ENCODE data around the gene PINLYP. TPM values are rescaled to one million over a fixed set of nuclear protein-coding genes. Genes with fewer than 3 reads are reported as not detected.

The PINLYP gene
- total and polyA plus RNA-seq, 9 of the 15 experiments (the other 6 are each of a cell fraction or from before 2014, with no cell fraction given) = 1.00 to 6.7 (median 2.2) TPM

DNA sequence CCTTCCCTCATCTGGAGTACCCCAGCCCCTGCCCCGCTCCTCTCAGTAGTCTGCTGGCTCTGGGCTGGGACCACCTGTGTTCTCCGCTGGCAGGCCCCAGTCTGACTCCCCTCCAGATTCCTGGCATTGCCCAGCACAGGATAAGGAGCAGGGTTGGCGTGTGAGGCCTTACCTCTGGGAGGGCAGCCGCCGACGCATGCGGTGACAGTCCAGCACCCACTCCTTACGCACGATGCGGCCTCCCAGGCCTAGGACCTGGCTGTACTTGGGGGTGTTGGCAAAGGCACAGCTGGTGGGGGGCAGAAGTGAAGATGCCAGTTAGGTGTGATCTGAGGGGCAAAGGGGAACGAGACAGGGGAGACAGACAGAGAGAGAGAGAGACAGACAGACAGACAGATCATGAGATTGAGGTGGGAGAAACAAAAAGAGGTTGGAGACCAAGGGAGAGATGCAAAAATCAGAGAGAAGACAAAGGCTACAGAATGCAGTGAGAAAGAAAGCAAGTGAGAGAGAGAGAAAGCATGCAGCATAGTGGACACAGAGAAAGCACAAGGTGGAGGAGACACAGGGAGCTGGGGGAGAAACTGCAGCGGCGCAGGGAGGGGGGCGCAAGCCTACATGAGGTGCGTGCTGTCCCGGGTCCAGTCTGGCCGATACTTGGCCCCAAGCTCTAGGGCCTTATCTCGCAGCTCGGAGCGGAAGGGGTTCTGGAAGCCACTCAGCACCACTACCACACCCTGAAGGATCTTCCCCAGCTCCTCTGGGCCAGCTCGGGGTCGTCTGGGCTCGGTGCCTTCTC is 24.0 kb upstream of the PINLYP start:
- WGBS (ENCODE audit: insufficient coverage, low coverage, missing lambda C conversion rate) = 89% methylated on average over 22 of the region's 23 CpGs
- FAIRE-seq = no peak
- Histone ChIP-seq H2AFZ (ENCODE audit: low read depth, low read length) (no peak overlapping the region), H3K9me3 (replicated peaks; ENCODE audit: control insufficient read depth, insufficient read depth, low read depth, low read length) (no peaks in the 10 kb centered on the region), H3K4me1 (replicated peaks in 1 of 2; ENCODE audit: control insufficient read depth in 2 of 2, insufficient read depth in 2 of 2, low read length in 2 of 2) (peaks cover 0 to 8% of the 10 kb centered on the region in 2 experiments; a peak in 2 of 5 replicates), H3K4me3 (no peak overlapping the region), H4K20me1 (replicated peaks; ENCODE audit: control insufficient read depth, insufficient read depth, low read length) (no peaks in the 10 kb centered on the region), H3K9ac (ENCODE audit: insufficient read depth in 1 of 2, low read depth in 2 of 2, low read length in 2 of 2) (peak overlapping the region in 1 of 2 experiments; percentile 67; a peak in 1 of 4 replicates), H3K9me1 (ENCODE audit: control insufficient read depth, insufficient read depth, low read length) (no peaks in the 10 kb centered on the region), H3K27ac (ENCODE audit: extremely low read depth, low read depth, low read length) (no peak overlapping the region), H3K27me3 (ENCODE audit: control insufficient read depth in 2 of 2, insufficient read depth in 2 of 2, low read length in 2 of 2) (no peaks in the 10 kb centered on the region), H3K4me2 (ENCODE audit: insufficient read depth, low read length) (no peak overlapping the region), H3K36me3 (ENCODE audit: control insufficient read depth, insufficient read depth, low read length) (peaks cover 56% of the 10 kb centered on the region; the same call in 2 of the 3 replicates), H3K79me2 (ENCODE audit: control insufficient read depth, insufficient read depth, low read length) (no peaks in the 10 kb centered on the region)
- intact Hi-C loops (cut with micrococcal nuclease) (loop anchor here (10.0 kb wide), 1 partner anchor 73 kb away; no protein-coding TSS in a partner anchor), in situ Hi-C loops (cut with MboI) (no loop called here)
- no TSS peak for BruUV-seq (replicated peaks)
- TF ChIP-seq BDP1 (IDR thresholded peaks at IDR 0.05; ENCODE audit: insufficient read depth, insufficient read length) (no peak), CREBBP (IDR thresholded peaks at IDR 0.05; ENCODE audit: low read depth, low read length) (no peak), POLR2AphosphoS2 (IDR thresholded peaks at IDR 0.05; ENCODE audit: low read length) (no peak), SRSF7 (optimal IDR thresholded peaks at IDR 0.05; ENCODE audit: low read depth, low read length) (no peak), ZNF311 (CRISPR knock-in tag; IDR thresholded peaks at IDR 0.05) (no peak), RBM17 (IDR thresholded peaks at IDR 0.05; ENCODE audit: borderline replicate concordance, low read depth, low read length) (no peak), ZNF282 (CRISPR knock-in tag; IDR thresholded peaks at IDR 0.05) (no peak), NFATC3 (IDR thresholded peaks at IDR 0.05) (no peak)
- TF ChIP-seq, protein P1, sequence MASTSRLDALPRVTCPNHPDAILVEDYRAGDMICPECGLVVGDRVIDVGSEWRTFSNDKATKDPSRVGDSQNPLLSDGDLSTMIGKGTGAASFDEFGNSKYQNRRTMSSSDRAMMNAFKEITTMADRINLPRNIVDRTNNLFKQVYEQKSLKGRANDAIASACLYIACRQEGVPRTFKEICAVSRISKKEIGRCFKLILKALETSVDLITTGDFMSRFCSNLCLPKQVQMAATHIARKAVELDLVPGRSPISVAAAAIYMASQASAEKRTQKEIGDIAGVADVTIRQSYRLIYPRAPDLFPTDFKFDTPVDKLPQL (IDR thresholded peaks at IDR 0.05; ENCODE audit: extremely low read depth, insufficient read length) = no peak
- TF ChIP-seq, protein P2, sequence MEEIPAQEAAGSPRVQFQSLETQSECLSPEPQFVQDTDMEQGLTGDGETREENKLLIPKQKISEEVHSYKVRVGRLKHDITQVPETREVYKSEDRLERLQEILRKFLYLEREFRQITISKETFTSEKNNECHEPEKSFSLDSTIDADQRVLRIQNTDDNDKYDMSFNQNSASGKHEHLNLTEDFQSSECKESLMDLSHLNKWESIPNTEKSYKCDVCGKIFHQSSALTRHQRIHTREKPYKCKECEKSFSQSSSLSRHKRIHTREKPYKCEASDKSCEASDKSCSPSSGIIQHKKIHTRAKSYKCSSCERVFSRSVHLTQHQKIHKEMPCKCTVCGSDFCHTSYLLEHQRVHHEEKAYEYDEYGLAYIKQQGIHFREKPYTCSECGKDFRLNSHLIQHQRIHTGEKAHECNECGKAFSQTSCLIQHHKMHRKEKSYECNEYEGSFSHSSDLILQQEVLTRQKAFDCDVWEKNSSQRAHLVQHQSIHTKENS (CRISPR knock-in tag; IDR thresholded peaks at IDR 0.05) = no peak
- CTCF ChIA-PET (ENCODE audit: low intra/inter-chr PET ratio) = no interaction called here
- POLR2A ChIA-PET = interaction anchor here (0.9 kb wide), 1 partner anchor 25 kb away, joined by 3 read pairs; no protein-coding TSS in a partner anchor
- no peak for DNase-seq (ENCODE audit: extremely low read depth in 1 of 4, low spot score in 3 of 4)
- no peak for ATAC-seq

Data from K562 (cell line).